K562 (cell line): ENCODE measurements around the gene FAM168B. TPM values are rescaled to one million over a fixed set of nuclear protein-coding genes. Genes with fewer than 3 reads are reported as not detected.

Source experiments
- ATF1 ChIP-seq, 2 experiments: fragments of 450-650 bp in 1 of 2; IDR thresholded peaks; 2 replicates each; pipeline ENCODE4 v1.6.1; 2016; ENCODE audit warnings: missing compliant biosample characterization in 1 of 2, missing genetic modification characterization in 1 of 2
- CBX5 ChIP-seq: IDR thresholded peaks from 2 replicates; pipeline ENCODE4 v1.6.1; 2014; ENCODE audit warnings: low read depth, borderline replicate concordance
- CREB3L1 ChIP-seq: fragments of 450-650 bp; IDR thresholded peaks from 2 replicates; pipeline ENCODE4 v1.6.1; 2014; ENCODE audit warnings: low read depth, mild to moderate bottlenecking, moderate library complexity, borderline replicate concordance
- CREM ChIP-seq: IDR thresholded peaks from 2 replicates; pipeline ENCODE4 v1.6.1; 2014; ENCODE audit warnings: antibody characterized with exemption, low read depth
- CTBP1 ChIP-seq: fragments of 450-650 bp; IDR thresholded peaks from 2 replicates; pipeline ENCODE4 v1.6.1; 2016; ENCODE audit warnings: borderline replicate concordance
- ETV5 ChIP-seq: sonication (generic); formaldehyde crosslinking; IDR thresholded peaks from 2 replicates; pipeline ENCODE4 v1.4.0; 2020; ENCODE audit warnings: low read depth, mild to moderate bottlenecking, missing genetic modification reagents
- FIP1L1 ChIP-seq: fragments of 200-400 bp; formaldehyde crosslinking; IDR thresholded peaks from 2 replicates; pipeline ENCODE4 v1.6.1; 2018; ENCODE audit warnings: mild to moderate bottlenecking, low read depth, low read length; ENCODE audit not compliant: poor library complexity, severe bottlenecking
- MAZ ChIP-seq, 2 experiments: fragments of 450-650 bp in 1 of 2; sonication (generic) in 1 of 2; formaldehyde crosslinking; IDR thresholded peaks in 1 of 2; conservative IDR thresholded peaks in 1 of 2; 2 replicates each; pipeline versions ENCODE4 v1.4.0 to v1.5.0; 2020; ENCODE audit warnings: mild to moderate bottlenecking in 1 of 2, missing genetic modification reagents in 1 of 2
- MIER1 ChIP-seq: fragments of 450-650 bp; IDR thresholded peaks from 2 replicates; pipeline ENCODE4 v1.6.1; 2016; ENCODE audit warnings: antibody characterized with exemption, mild to moderate bottlenecking, low read depth
- RBM34 ChIP-seq: fragments of 200-400 bp; formaldehyde crosslinking; IDR thresholded peaks from 2 replicates; pipeline ENCODE4 v1.6.1; 2018; ENCODE audit warnings: low read length, borderline replicate concordance; ENCODE audit not compliant: insufficient read depth
- SIN3B ChIP-seq: fragments of 450-650 bp; IDR thresholded peaks from 2 replicates; pipeline ENCODE4 v1.6.1; 2017; ENCODE audit warnings: low read depth, mild to moderate bottlenecking, moderate library complexity
- SIX5 ChIP-seq, 2 experiments: IDR thresholded peaks; 2 replicates each; pipeline ENCODE4 v1.6.1; 2011; ENCODE audit warnings: low read length in 2 of 2, borderline replicate concordance in 1 of 2, low read depth in 1 of 2, mild to moderate bottlenecking in 1 of 2, moderate library complexity in 1 of 2; ENCODE audit not compliant: insufficient read depth in 1 of 2
- SMARCA5 ChIP-seq: fragments of 450-650 bp; IDR thresholded peaks from 2 replicates; pipeline ENCODE4 v1.6.1; 2016
- STAG1 ChIP-seq: sonication (generic); formaldehyde crosslinking; IDR thresholded peaks from 2 replicates; pipeline ENCODE4 v1.5.0; 2020; ENCODE audit warnings: missing genetic modification reagents, borderline replicate concordance
- ZBTB40 ChIP-seq, 2 experiments: fragments of 450-650 bp in 1 of 2; sonication (generic) in 1 of 2; formaldehyde crosslinking in 1 of 2; IDR thresholded peaks; 2 replicates each; pipeline versions ENCODE4 v1.7.1 to v1.9.0; 2016 to 2022; ENCODE audit warnings: inconsistent platforms in 1 of 2, mild to moderate bottlenecking in 1 of 2, missing genetic modification reagents in 1 of 2
- ZSCAN29 ChIP-seq: fragments of 450-650 bp; IDR thresholded peaks from 2 replicates; pipeline ENCODE4 v1.6.1; 2017
- polyA plus RNA-seq, 8 experiments: library from polyadenylated mRNA; depleted of rRNA in 4 of 8; stranded (reverse) in 5 of 8; unstranded in 3 of 8; fragments of >200 nt; fragmentation: Nextera tagmentation in 2 of 8; fragmentation: Illumina TruSeq in 1 of 8; extraction: Ambion mirVana in 2 of 8; extraction: Trizol in 1 of 8; gene quantifications; 2 replicates each; pipeline versions ENCODE4 v1.2.1 to v1.2.3, GENCODE V29; 2011 to 2014; ENCODE audit warnings: inconsistent platforms in 1 of 8, missing spikeins in 1 of 8
- total RNA-seq, 7 experiments: library from RNA; depleted of rRNA in 6 of 7; stranded (reverse); fragments of >200 nt in 6 of 7; fragmentation: Illumina TruSeq in 2 of 7; extraction: Trizol in 2 of 7; gene quantifications; 2 replicates each; pipeline versions ENCODE4 v1.2.1 to v1.2.3, GENCODE V29; 2011 to 2021; ENCODE audit warnings: low replicate concordance in 1 of 7

Gene FAM168B
- total and polyA plus RNA-seq, 9 of the 15 experiments (the other 6 are each of a cell fraction or from before 2014, with no cell fraction given), result 3.3 to 76.0 (median 46.1) TPM

- TF ChIP-seq STAG1 (CRISPR knock-in tag) (no peak), SMARCA5 (no peak), ETV5 (peak; percentile 44; the same call in 1 of the 2 replicates), ZBTB40 (IDR thresholded peaks at IDR 0.05) (peak; percentile 42; the same call in 1 of the 2 replicates), ZBTB40 (CRISPR knock-in tag; IDR thresholded peaks at IDR 0.05) (no peak), MAZ (CRISPR knock-in tag; conservative IDR thresholded peaks at IDR 0.05 in 1 of 2, IDR thresholded peaks at IDR 0.05 in 1 of 2) (peak; percentile 55 to 93; a peak in 3 of 4 replicates), SIN3B (peak; percentile 88), ZSCAN29 (no peak; the same call in 1 of the 2 replicates), SIX5 (IDR thresholded peaks at IDR 0.05; ENCODE audit: borderline replicate concordance in 1 of 2, insufficient read depth in 1 of 2, low read depth in 1 of 2, low read length in 2 of 2) (no peak), CTBP1 (peak; percentile 98), CREB3L1 (peak; percentile 87; the same call in 1 of the 2 replicates), CBX5 (no peak), MIER1 (no peak), RBM34 (no peak), ATF1 (CRISPR knock-in tag; IDR thresholded peaks at IDR 0.05) (no peak), ATF1 (tag; IDR thresholded peaks at IDR 0.05) (peak; percentile 59), CREM (peak; percentile 81), FIP1L1 (no peak)
Measured at GRCh38 chr2:131093006-131093695, at the start of gene FAM168B (continued).
